ENCODE results near the gene SREBF2. TPM values are rescaled to one million over a fixed set of nuclear protein-coding genes. Genes with fewer than 3 reads are reported as not detected.

The SREBF2 gene
- total and polyA plus RNA-seq, 9 of the 15 experiments (the other 6 are each of a cell fraction or from before 2014, with no cell fraction given), result 1.1 to 84.2 (median 26.9) TPM

GRCh38 chr22:41800348-41801146, 32.4 kb upstream of the SREBF2 start, which contains the start of gene CCDC134 (continued):
- TF ChIP-seq EZH2 (IDR thresholded peaks at IDR 0.05; ENCODE audit: borderline replicate concordance, low read depth, low read length), result no peak
- no peak for TF ChIP-seq CREB3L1 (IDR thresholded peaks at IDR 0.05; ENCODE audit: borderline replicate concordance, low read depth)
- no peak for TF ChIP-seq NFIX (CRISPR knock-in tag; IDR thresholded peaks at IDR 0.05; ENCODE audit: low read depth)
- TF ChIP-seq SNIP1 (IDR thresholded peaks at IDR 0.05; ENCODE audit: low read depth), result no peak
- TF ChIP-seq, protein P1, sequence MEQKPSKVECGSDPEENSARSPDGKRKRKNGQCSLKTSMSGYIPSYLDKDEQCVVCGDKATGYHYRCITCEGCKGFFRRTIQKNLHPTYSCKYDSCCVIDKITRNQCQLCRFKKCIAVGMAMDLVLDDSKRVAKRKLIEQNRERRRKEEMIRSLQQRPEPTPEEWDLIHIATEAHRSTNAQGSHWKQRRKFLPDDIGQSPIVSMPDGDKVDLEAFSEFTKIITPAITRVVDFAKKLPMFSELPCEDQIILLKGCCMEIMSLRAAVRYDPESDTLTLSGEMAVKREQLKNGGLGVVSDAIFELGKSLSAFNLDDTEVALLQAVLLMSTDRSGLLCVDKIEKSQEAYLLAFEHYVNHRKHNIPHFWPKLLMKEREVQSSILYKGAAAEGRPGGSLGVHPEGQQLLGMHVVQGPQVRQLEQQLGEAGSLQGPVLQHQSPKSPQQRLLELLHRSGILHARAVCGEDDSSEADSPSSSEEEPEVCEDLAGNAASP (IDR thresholded peaks at IDR 0.05), result no peak
- 0 out of 2 replicates have a peak, but pooled peaks have one; percentile 11 for TF ChIP-seq DPF2 (IDR thresholded peaks at IDR 0.05)
- TF ChIP-seq, protein P2, sequence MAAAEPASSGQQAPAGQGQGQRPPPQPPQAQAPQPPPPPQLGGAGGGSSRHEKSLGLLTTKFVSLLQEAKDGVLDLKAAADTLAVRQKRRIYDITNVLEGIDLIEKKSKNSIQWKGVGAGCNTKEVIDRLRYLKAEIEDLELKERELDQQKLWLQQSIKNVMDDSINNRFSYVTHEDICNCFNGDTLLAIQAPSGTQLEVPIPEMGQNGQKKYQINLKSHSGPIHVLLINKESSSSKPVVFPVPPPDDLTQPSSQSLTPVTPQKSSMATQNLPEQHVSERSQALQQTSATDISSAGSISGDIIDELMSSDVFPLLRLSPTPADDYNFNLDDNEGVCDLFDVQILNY (CRISPR knock-in tag; IDR thresholded peaks at IDR 0.05), result no peak
- TF ChIP-seq, protein P3, sequence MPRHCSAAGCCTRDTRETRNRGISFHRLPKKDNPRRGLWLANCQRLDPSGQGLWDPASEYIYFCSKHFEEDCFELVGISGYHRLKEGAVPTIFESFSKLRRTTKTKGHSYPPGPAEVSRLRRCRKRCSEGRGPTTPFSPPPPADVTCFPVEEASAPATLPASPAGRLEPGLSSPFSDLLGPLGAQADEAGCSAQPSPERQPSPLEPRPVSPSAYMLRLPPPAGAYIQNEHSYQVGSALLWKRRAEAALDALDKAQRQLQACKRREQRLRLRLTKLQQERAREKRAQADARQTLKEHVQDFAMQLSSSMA (CRISPR knock-in tag; IDR thresholded peaks at IDR 0.05), result no peak
- no peak for TF ChIP-seq MTF1 (CRISPR knock-in tag; IDR thresholded peaks at IDR 0.05; ENCODE audit: borderline replicate concordance)
- TF ChIP-seq, protein P4, sequence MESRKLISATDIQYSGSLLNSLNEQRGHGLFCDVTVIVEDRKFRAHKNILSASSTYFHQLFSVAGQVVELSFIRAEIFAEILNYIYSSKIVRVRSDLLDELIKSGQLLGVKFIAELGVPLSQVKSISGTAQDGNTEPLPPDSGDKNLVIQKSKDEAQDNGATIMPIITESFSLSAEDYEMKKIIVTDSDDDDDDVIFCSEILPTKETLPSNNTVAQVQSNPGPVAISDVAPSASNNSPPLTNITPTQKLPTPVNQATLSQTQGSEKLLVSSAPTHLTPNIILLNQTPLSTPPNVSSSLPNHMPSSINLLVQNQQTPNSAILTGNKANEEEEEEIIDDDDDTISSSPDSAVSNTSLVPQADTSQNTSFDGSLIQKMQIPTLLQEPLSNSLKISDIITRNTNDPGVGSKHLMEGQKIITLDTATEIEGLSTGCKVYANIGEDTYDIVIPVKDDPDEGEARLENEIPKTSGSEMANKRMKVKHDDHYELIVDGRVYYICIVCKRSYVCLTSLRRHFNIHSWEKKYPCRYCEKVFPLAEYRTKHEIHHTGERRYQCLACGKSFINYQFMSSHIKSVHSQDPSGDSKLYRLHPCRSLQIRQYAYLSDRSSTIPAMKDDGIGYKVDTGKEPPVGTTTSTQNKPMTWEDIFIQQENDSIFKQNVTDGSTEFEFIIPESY (CRISPR knock-in tag; IDR thresholded peaks at IDR 0.05), result no peak
- no peak for TF ChIP-seq RB1 (IDR thresholded peaks at IDR 0.05; ENCODE audit: low read depth)
- TF ChIP-seq NFXL1 (CRISPR knock-in tag; IDR thresholded peaks at IDR 0.05), result no peak
- TF ChIP-seq POLR2B (IDR thresholded peaks at IDR 0.05; ENCODE audit: low read depth, partially characterized antibody), result peak; percentile 77
- TF ChIP-seq POLR2A (conservative IDR thresholded peaks at IDR 0.05), result peak; percentile 86
- TF ChIP-seq TFAP4 (CRISPR knock-in tag; IDR thresholded peaks at IDR 0.05; ENCODE audit: borderline replicate concordance), result peak; percentile 67
- TF ChIP-seq ZNF699 (CRISPR knock-in tag; IDR thresholded peaks at IDR 0.05; ENCODE audit: insufficient replicate concordance), result no peak
- peak; percentile 51 to 73 for TF ChIP-seq E2F6 (IDR thresholded peaks at IDR 0.05; ENCODE audit: borderline replicate concordance in 1 of 2, extremely low read depth in 1 of 2, insufficient read depth in 1 of 2, insufficient read length in 1 of 2, low read depth in 1 of 2, low read length in 1 of 2, poor library complexity in 1 of 2, severe bottlenecking in 1 of 2)
- TF ChIP-seq ATF1 (CRISPR knock-in tag; IDR thresholded peaks at IDR 0.05), result no peak
- peak; percentile 65 for TF ChIP-seq ATF1 (tag; IDR thresholded peaks at IDR 0.05)
